Karpas-422 (cell line): ENCODE results near the gene C22orf23. TPM values are rescaled to one million over a fixed set of nuclear protein-coding genes. Genes with fewer than 3 reads are reported as not detected.

Source experiments
- DNase-seq: peaks from one replicate; pipeline ENCODE4 v3.0.0-alpha.2; 2015
- H2AFZ ChIP-seq: fragments of 200-600 bp; sonication (generic); 2 replicates; pipeline ENCODE4 v1.6.1; 2014; ENCODE audit warnings: antibody characterized with exemption, low read length, mixed read lengths
- H3K27ac ChIP-seq: fragments of 200-600 bp; sonication (generic); 2 replicates; pipeline ENCODE4 v1.5.1; 2014; ENCODE audit warnings: mild to moderate bottlenecking, low read length, moderate library complexity
- H3K27me3 ChIP-seq: fragments of 200-600 bp; sonication (generic); 2 replicates; pipeline ENCODE4 v1.6.1; 2014; ENCODE audit warnings: low read length, mixed read lengths
- H3K36me3 ChIP-seq: fragments of 200-600 bp; sonication (generic); 2 replicates; pipeline ENCODE4 v1.6.1; 2014; ENCODE audit warnings: low read length, mixed read lengths; ENCODE audit not compliant: insufficient read depth
- H3K4me1 ChIP-seq: fragments of 200-600 bp; sonication (generic); 2 replicates; pipeline ENCODE4 v1.6.1; 2014; ENCODE audit warnings: mild to moderate bottlenecking, low read length, mixed read lengths
- H3K4me2 ChIP-seq: fragments of 200-600 bp; sonication (generic); 2 replicates; pipeline ENCODE4 v1.6.1; 2014; ENCODE audit warnings: low read length, low read depth, mild to moderate bottlenecking; ENCODE audit not compliant: poor library complexity, severe bottlenecking
- H3K4me3 ChIP-seq: fragments of 200-600 bp; sonication (generic); 2 replicates; pipeline ENCODE4 v1.5.1; 2014; ENCODE audit warnings: mild to moderate bottlenecking, antibody characterized with exemption, low read length, mixed read lengths
- H3K79me2 ChIP-seq: fragments of 200-600 bp; sonication (generic); 2 replicates; pipeline ENCODE4 v1.6.1; 2014; ENCODE audit warnings: mild to moderate bottlenecking, low read length, mixed read lengths
- H3K9ac ChIP-seq: fragments of 200-600 bp; sonication (generic); 2 replicates; pipeline ENCODE4 v1.6.0; 2014; ENCODE audit warnings: low read length
- H3K9me2 ChIP-seq: fragments of 200-600 bp; sonication (generic), shearing (Covaris generic); replicated peaks from 2 replicates; pipeline ENCODE4 v1.6.0; 2014; ENCODE audit warnings: mild to moderate bottlenecking, low read length, moderate library complexity; ENCODE audit not compliant: insufficient read depth
- H3K9me3 ChIP-seq: fragments of 300-700, 200-600 bp; sonication (generic); 2 replicates; pipeline ENCODE4 v1.6.1; 2014; ENCODE audit warnings: low read length, mixed read lengths
- H4K20me1 ChIP-seq: fragments of 200-600 bp; sonication (generic); 2 replicates; pipeline ENCODE4 v1.6.1; 2014; ENCODE audit warnings: mild to moderate bottlenecking, antibody characterized with exemption, low read length, low read depth; ENCODE audit not compliant: insufficient read depth
- total RNA-seq: library from RNA; depleted of rRNA; stranded (reverse); fragments of >200 nt; shearing (Covaris generic); gene quantifications from 2 replicates; pipeline ENCODE4 v1.2.3, GENCODE V29; 2014; ENCODE audit warnings: low replicate concordance

The C22orf23 gene
- total RNA-seq, 1 experiment from 2014 or later: not detected

GRCh38 chr22:37929390-37929789 lies 24.0 kb downstream of the C22orf23 start:
- Histone ChIP-seq H3K27me3 (no peaks in the 10 kb centered on the region), H4K20me1 (0 out of 2 replicates have a peak, but pooled peaks cover 5% of the 10 kb centered on the region), H3K9me2 (no peaks in the 10 kb centered on the region), H3K9ac (no peak overlapping the region), H3K4me1 (peaks cover 48% of the 10 kb centered on the region), H3K4me3 (no peak overlapping the region), H3K36me3 (peaks cover 6% of the 10 kb centered on the region), H3K9me3 (no peaks in the 10 kb centered on the region), H3K27ac (no peak overlapping the region), H3K79me2 (no peaks in the 10 kb centered on the region), H2AFZ (no peak overlapping the region), H3K4me2 (no peak overlapping the region)
- DNase-seq: no peak

DNA sequence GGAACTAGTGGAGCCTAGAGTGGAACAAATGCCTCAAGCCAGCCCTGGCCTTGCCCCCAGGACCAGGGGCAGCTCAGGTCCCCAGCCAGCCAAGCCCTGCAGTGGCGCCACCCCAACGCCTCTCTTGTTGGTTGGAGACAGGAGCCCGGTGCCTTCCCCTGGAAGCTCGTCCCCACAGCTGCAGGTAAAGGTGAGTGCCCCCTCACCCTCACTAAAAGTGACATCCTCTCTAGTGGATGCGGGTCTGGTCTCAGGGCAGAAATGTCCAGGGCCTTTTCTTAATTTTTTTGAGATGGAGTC lies 25.8 kb downstream of the C22orf23 start:
- peaks cover 3% of the 10 kb centered on the region; the same call in 1 of the 2 replicates for H3K36me3 ChIP-seq
- H3K9ac ChIP-seq: no peak overlapping the region
- H3K4me1 ChIP-seq: peaks cover 38% of the 10 kb centered on the region
- H3K27me3 ChIP-seq: no peaks in the 10 kb centered on the region
- no peak for DNase-seq
- no peak overlapping the region for H3K4me2 ChIP-seq
- no peaks in the 10 kb centered on the region for H4K20me1 ChIP-seq
- no peak overlapping the region for H3K4me3 ChIP-seq
- no peak overlapping the region for H3K27ac ChIP-seq
- no peak overlapping the region for H2AFZ ChIP-seq
- H3K9me2 ChIP-seq: no peaks in the 10 kb centered on the region
- no peaks in the 10 kb centered on the region for H3K79me2 ChIP-seq
- no peaks in the 10 kb centered on the region for H3K9me3 ChIP-seq

- no peaks in the 10 kb centered on the region for H3K9me2 ChIP-seq
- H3K27me3 ChIP-seq: no peaks in the 10 kb centered on the region
- H2AFZ ChIP-seq: no peak overlapping the region
- no peak overlapping the region for H3K4me3 ChIP-seq
- H3K27ac ChIP-seq: no peak overlapping the region
- H3K4me2 ChIP-seq: no peak overlapping the region
- no peaks in the 10 kb centered on the region for H3K9me3 ChIP-seq
- DNase-seq: no peak
- peaks cover 32% of the 10 kb centered on the region for H3K4me1 ChIP-seq
- no peak overlapping the region for H3K9ac ChIP-seq
- no peaks in the 10 kb centered on the region for H3K79me2 ChIP-seq
- H3K36me3 ChIP-seq: no peaks in the 10 kb centered on the region; the same call in 1 of the 2 replicates
- no peaks in the 10 kb centered on the region for H4K20me1 ChIP-seq
Measured at GRCh38 chr22:37926771-37927636, 26.4 kb downstream of the C22orf23 start.

GRCh38 chr22:37926358-37926757 lies 27.0 kb downstream of the C22orf23 start:
- no peak overlapping the region for H3K4me3 ChIP-seq
- H3K9me2 ChIP-seq: no peaks in the 10 kb centered on the region
- no peak overlapping the region for H3K4me2 ChIP-seq
- no peak for DNase-seq
- H3K27ac ChIP-seq: no peak overlapping the region
- H4K20me1 ChIP-seq: no peaks in the 10 kb centered on the region
- no peaks in the 10 kb centered on the region for H3K9me3 ChIP-seq
- H3K79me2 ChIP-seq: no peaks in the 10 kb centered on the region
- H2AFZ ChIP-seq: no peak overlapping the region
- H3K9ac ChIP-seq: no peak overlapping the region
- H3K27me3 ChIP-seq: no peaks in the 10 kb centered on the region
- H3K4me1 ChIP-seq: peaks cover 26% of the 10 kb centered on the region
- no peaks in the 10 kb centered on the region; the same call in 1 of the 2 replicates for H3K36me3 ChIP-seq

DNA sequence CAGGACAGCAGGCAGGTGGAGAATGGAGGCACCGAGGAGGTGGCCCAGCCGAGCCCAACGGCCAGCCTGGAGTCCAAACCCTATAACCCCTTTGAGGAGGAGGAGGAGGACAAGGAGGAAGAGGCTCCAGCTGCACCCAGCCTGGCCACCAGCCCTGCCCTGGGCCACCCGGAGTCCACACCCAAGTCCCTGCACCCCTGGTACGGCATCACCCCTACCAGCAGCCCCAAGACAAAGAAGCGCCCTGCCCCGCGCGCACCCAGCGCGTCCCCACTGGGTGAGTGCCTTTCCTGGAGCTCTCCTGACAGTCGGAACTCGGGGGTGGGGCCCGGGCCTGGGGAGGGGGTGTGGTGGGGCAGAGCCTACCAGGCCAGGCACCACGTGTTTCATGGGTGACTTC lies 27.6 kb downstream of the C22orf23 start:
- no peak overlapping the region for H3K27ac ChIP-seq
- no peaks in the 10 kb centered on the region; the same call in 1 of the 2 replicates for H3K36me3 ChIP-seq
- no peaks in the 10 kb centered on the region for H3K9me2 ChIP-seq
- no peaks in the 10 kb centered on the region for H4K20me1 ChIP-seq
- H3K79me2 ChIP-seq: no peaks in the 10 kb centered on the region
- no peak overlapping the region for H3K4me2 ChIP-seq
- H2AFZ ChIP-seq: no peak overlapping the region
- no peaks in the 10 kb centered on the region for H3K27me3 ChIP-seq
- peaks cover 20% of the 10 kb centered on the region for H3K4me1 ChIP-seq
- no peaks in the 10 kb centered on the region for H3K9me3 ChIP-seq
- no peak overlapping the region for H3K4me3 ChIP-seq
- no peak overlapping the region for H3K9ac ChIP-seq
- no peak for DNase-seq

- DNase-seq: no peak
- Histone ChIP-seq H3K9ac (no peak overlapping the region), H3K4me3 (no peak overlapping the region), H3K36me3 (no peaks in the 10 kb centered on the region; the same call in 1 of the 2 replicates), H2AFZ (no peak overlapping the region), H3K27ac (no peak overlapping the region), H3K4me1 (peaks cover 16% of the 10 kb centered on the region), H3K9me2 (no peaks in the 10 kb centered on the region), H3K9me3 (no peaks in the 10 kb centered on the region), H3K27me3 (no peaks in the 10 kb centered on the region), H3K4me2 (no peak overlapping the region), H4K20me1 (no peaks in the 10 kb centered on the region), H3K79me2 (no peaks in the 10 kb centered on the region)
Measured at GRCh38 chr22:37925330-37925729, 28.1 kb downstream of the C22orf23 start.

DNA sequence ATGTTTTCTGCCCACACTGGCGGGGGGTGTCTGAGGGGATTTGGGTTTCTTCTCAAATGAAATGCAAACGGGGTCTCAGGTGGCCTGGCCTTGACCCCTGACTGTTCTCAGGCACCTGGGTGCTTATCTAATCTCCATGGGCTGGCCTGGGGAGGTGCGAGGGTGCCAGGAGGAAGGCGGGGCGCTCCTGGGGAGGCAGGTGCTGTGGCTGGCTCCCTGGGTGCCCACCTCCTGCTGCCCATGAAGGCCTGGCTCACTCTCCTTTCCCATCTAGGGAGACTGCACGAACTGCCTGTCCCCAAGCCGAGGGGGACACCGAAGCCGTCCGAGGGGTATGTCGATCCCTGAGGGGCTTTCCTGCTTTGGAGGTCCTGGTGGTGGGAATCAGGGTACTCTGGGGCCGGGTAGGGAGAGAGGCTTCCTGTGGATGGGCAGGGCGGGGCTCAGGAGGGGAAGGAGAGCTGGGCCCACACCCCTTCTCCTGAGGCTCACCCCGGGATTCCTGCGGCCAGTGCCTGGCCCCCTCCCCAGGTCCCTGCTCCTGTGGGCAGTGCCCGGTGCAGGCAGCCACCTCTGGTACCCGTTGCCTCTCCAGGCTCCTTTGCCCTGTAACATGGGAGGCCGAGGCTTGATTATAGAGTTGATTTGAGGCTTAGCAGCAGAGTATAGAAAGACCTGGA lies 28.9 kb downstream of the C22orf23 start:
- Histone ChIP-seq H3K9ac (no peak overlapping the region), H4K20me1 (no peaks in the 10 kb centered on the region)

GRCh38 chr22:37923927-37924326 lies 29.5 kb downstream of the C22orf23 start:
- Histone ChIP-seq H3K36me3 (no peaks in the 10 kb centered on the region; the same call in 1 of the 2 replicates), H3K4me3 (no peak overlapping the region), H3K27ac (no peak overlapping the region), H3K9me2 (no peaks in the 10 kb centered on the region), H3K27me3 (no peaks in the 10 kb centered on the region), H3K9me3 (no peaks in the 10 kb centered on the region), H3K9ac (no peak overlapping the region), H3K4me2 (no peak overlapping the region), H4K20me1 (no peaks in the 10 kb centered on the region), H2AFZ (no peak overlapping the region), H3K79me2 (no peaks in the 10 kb centered on the region), H3K4me1 (peaks cover 7% of the 10 kb centered on the region)
- DNase-seq: no peak

More for the DNA sequence above, 28.9 kb downstream of the C22orf23 start:
- Histone ChIP-seq H3K79me2 (no peaks in the 10 kb centered on the region), H3K9me2 (no peaks in the 10 kb centered on the region), H3K9me3 (no peaks in the 10 kb centered on the region), H3K36me3 (no peaks in the 10 kb centered on the region; the same call in 1 of the 2 replicates), H3K4me3 (no peak overlapping the region), H3K27ac (no peak overlapping the region), H2AFZ (no peak overlapping the region), H3K27me3 (no peaks in the 10 kb centered on the region), H3K4me1 (peaks cover 7% of the 10 kb centered on the region), H3K4me2 (no peak overlapping the region)
- no peak for DNase-seq
